Testis (tissue), 3 donors: Measurements from ENCODE around the gene POLD3. TPM values are rescaled to one million over a fixed set of nuclear protein-coding genes. Genes with fewer than 3 reads are reported as not detected.

Experiments
- DNase-seq: peaks from one replicate; pipeline ENCODE4 v3.0.0-alpha.2; 2019
- H3K27ac ChIP-seq, 2 donors: fragments of 200-600 bp; sonication (generic); one replicate each; pipeline ENCODE4 v1.5.1; 2019
- H3K27me3 ChIP-seq: fragments of 200-600 bp; sonication (generic); one replicate; pipeline ENCODE4 v1.5.1; 2019
- H3K36me3 ChIP-seq: fragments of 200-600 bp; sonication (generic); one replicate; pipeline ENCODE4 v1.5.1; 2017; ENCODE audit warnings: low read depth; ENCODE audit errors: missing control alignments
- H3K4me1 ChIP-seq: fragments of 200-600 bp; sonication (generic); one replicate; pipeline ENCODE4 v1.5.1; 2019
- H3K4me3 ChIP-seq, 2 donors: fragments of 200-600 bp; sonication (generic); one replicate each; pipeline ENCODE4 v1.5.1; 2017 to 2019
- H3K9me3 ChIP-seq: fragments of 200-600 bp; sonication (generic); one replicate; pipeline ENCODE4 v1.5.1; 2017
- CTCF ChIP-seq, 3 experiments: fragments of 450-650 bp in 2 of 3; fragments of 200-600 bp in 1 of 3; sonication (generic) in 1 of 3; IDR thresholded peaks; one replicate each; pipeline ENCODE4 v1.5.1; 2016 to 2019; ENCODE audit warnings: antibody characterized with exemption in 3 of 3, mild to moderate bottlenecking in 2 of 3, moderate library complexity in 1 of 3
- POLR2A ChIP-seq: fragments of 450-650 bp; IDR thresholded peaks from one replicate; pipeline ENCODE4 v1.6.1; 2017; ENCODE audit warnings: antibody characterized with exemption, mild to moderate bottlenecking, moderate library complexity
- WGBS, 2 donors: methylation state at CpG; one replicate each; pipeline ENCODE4 v1.1.5; 2018; 5-methylcytosine and 5-hydroxymethylcytosine counted together
- intact Hi-C: fragments of 100-400 bp; cut with DNase I; formaldehyde crosslinking; loops from one replicate; pipeline ENCODE4 v1.15.1; 2023; ENCODE audit warnings: low total_unique reads
- polyA plus RNA-seq: library from polyadenylated mRNA; stranded (reverse); fragments of 350-450 nt; fragmentation: Illumina TruSeq; extraction: RNeasy Lipid Tissue Mini Kit (QIAGEN cat#74804); gene quantifications from one replicate; pipeline ENCODE4 v1.2.3, GENCODE V29; 2014; ENCODE audit warnings: low read depth, low replicate concordance; ENCODE audit not compliant: insufficient read depth
- total RNA-seq, 2 donors: library from RNA; depleted of rRNA; stranded (reverse); fragments of >200 nt; gene quantifications; one replicate each; pipeline ENCODE4 v1.2.3, GENCODE V29; 2016

POLD3 gene
- total and polyA plus RNA-seq, 3 donors from 2014 or later = 25.2 to 36.3 (median 32.9) TPM

- no peaks in the 10 kb centered on the region for H3K9me3 ChIP-seq
- DNase-seq = no peak
- no peak overlapping the region for H3K27ac ChIP-seq
- H3K4me1 ChIP-seq = no peaks in the 10 kb centered on the region
- WGBS, 2 donors = 96 to 97% methylated on average over 3 of the region's 3 CpGs
- TF ChIP-seq POLR2A (no peak), CTCF (IDR thresholded peaks at IDR 0.05) (no peak)
- no peaks in the 10 kb centered on the region for H3K27me3 ChIP-seq
- H3K4me3 ChIP-seq = no peak overlapping the region
- H3K36me3 ChIP-seq = no peaks in the 10 kb centered on the region
- intact Hi-C loops = no loop called here
Measured at GRCh38 chr11:74615988-74616387, 23.6 kb downstream of the POLD3 start.

- intact Hi-C loops = no loop called here
- TF ChIP-seq CTCF (IDR thresholded peaks at IDR 0.05) (no peak), POLR2A (no peak)
- Histone ChIP-seq H3K36me3 (no peaks in the 10 kb centered on the region), H3K9me3 (no peaks in the 10 kb centered on the region), H3K4me1 (no peaks in the 10 kb centered on the region), H3K4me3 (no peak overlapping the region), H3K27ac (no peak overlapping the region), H3K27me3 (no peaks in the 10 kb centered on the region)
- WGBS, 2 donors = 76 to 86% methylated on average over 2 of the region's 2 CpGs
- no peak for DNase-seq
Measured at GRCh38 chr11:74620531-74620930, 28.1 kb downstream of the POLD3 start.

- 88 to 95% methylated on average over 4 of the region's 4 CpGs for WGBS, 2 donors
- Histone ChIP-seq H3K9me3 (no peaks in the 10 kb centered on the region), H3K27ac (no peak overlapping the region), H3K27me3 (no peaks in the 10 kb centered on the region), H3K36me3 (no peaks in the 10 kb centered on the region), H3K4me3 (no peak overlapping the region), H3K4me1 (no peaks in the 10 kb centered on the region)
- intact Hi-C loops = no loop called here
- TF ChIP-seq POLR2A (no peak), CTCF (IDR thresholded peaks at IDR 0.05) (no peak)
- DNase-seq = no peak
Measured at GRCh38 chr11:74626130-74626529, 33.7 kb downstream of the POLD3 start.

- Histone ChIP-seq H3K27ac (no peak overlapping the region), H3K4me3 (no peak overlapping the region), H3K36me3 (no peaks in the 10 kb centered on the region), H3K4me1 (no peaks in the 10 kb centered on the region), H3K9me3 (no peaks in the 10 kb centered on the region), H3K27me3 (no peaks in the 10 kb centered on the region)
- DNase-seq = no peak
- TF ChIP-seq CTCF (IDR thresholded peaks at IDR 0.05) (no peak), POLR2A (no peak)
- intact Hi-C loops = no loop called here
- whole genome bisulfite sequencing, 2 donors = 93 to 96% methylated on average over 5 of the region's 5 CpGs
Measured at GRCh38 chr11:74626604-74627003, 34.2 kb downstream of the POLD3 start.

- Histone ChIP-seq H3K36me3 (no peaks in the 10 kb centered on the region), H3K27ac (no peak overlapping the region), H3K9me3 (no peaks in the 10 kb centered on the region), H3K27me3 (no peaks in the 10 kb centered on the region), H3K4me1 (no peaks in the 10 kb centered on the region), H3K4me3 (no peak overlapping the region)
- no peak for DNase-seq
- 87 to 92% methylated on average over 3 of the region's 3 CpGs for WGBS, 2 donors
- TF ChIP-seq CTCF (IDR thresholded peaks at IDR 0.05) = no peak
- TF ChIP-seq POLR2A = no peak
- intact Hi-C loops = no loop called here
Measured at GRCh38 chr11:74627381-74627780, 35.0 kb downstream of the POLD3 start.
